Fibroblast of skin of abdomen (primary cell): ENCODE data around the gene TFEB.
A peak's percentile ranks its signal among the peaks of the same experiment; 100 is the strongest.

Experiments
- DNase-seq: peaks from one replicate; pipeline ENCODE4 v3.0.0-alpha.2; 2013

The TFEB gene

GRCh38 chr6:41705311-41705995 lies 30.0 kb downstream of the TFEB start:
- DNase-seq = no peak

- no peak for DNase-seq
Observed at GRCh38 chr6:41704656-41705310, 30.6 kb downstream of the TFEB start.

GRCh38 chr6:41704028-41704427 lies 31.4 kb downstream of the TFEB start:
- no peak for DNase-seq

GRCh38 chr6:41702771-41703494 lies 32.5 kb downstream of the TFEB start:
- DNase-seq = no peak

GRCh38 chr6:41702089-41702745 lies 33.2 kb downstream of the TFEB start:
- DNase-seq = no peak

- DNase-seq = no peak
Observed at GRCh38 chr6:41700463-41701347, 34.7 kb downstream of the TFEB start.

GRCh38 chr6:41699063-41699462 lies 36.3 kb downstream of the TFEB start:
- DNase-seq = no peak

- peak; percentile 98 for DNase-seq
Observed at GRCh38 chr6:41697861-41698781, 37.3 kb downstream of the TFEB start.

GRCh38 chr6:41696788-41697187 lies 38.6 kb downstream of the TFEB start:
- no peak for DNase-seq

GRCh38 chr6:41695825-41696224 lies 39.6 kb downstream of the TFEB start:
- no peak for DNase-seq

GRCh38 chr6:41694815-41695526 lies 40.4 kb downstream of the TFEB start:
- DNase-seq = no peak

GRCh38 chr6:41693281-41694240 lies 41.8 kb downstream of the TFEB start:
- no peak for DNase-seq

GRCh38 chr6:41692730-41693129 lies 42.7 kb downstream of the TFEB start:
- no peak for DNase-seq

GRCh38 chr6:41692080-41692675 lies 43.2 kb downstream of the TFEB start:
- DNase-seq = no peak

GRCh38 chr6:41691426-41692079 lies 43.9 kb downstream of the TFEB start:
- DNase-seq = no peak

GRCh38 chr6:41690541-41691330 lies 44.7 kb downstream of the TFEB start:
- no peak for DNase-seq
